ENCODE data around the gene TMEFF2. TPM values are rescaled to one million over a fixed set of nuclear protein-coding genes. Genes with fewer than 3 reads are reported as not detected.

TMEFF2 gene
- total RNA-seq, 1 donor from 2014 or later: 23.9 TPM

DNA sequence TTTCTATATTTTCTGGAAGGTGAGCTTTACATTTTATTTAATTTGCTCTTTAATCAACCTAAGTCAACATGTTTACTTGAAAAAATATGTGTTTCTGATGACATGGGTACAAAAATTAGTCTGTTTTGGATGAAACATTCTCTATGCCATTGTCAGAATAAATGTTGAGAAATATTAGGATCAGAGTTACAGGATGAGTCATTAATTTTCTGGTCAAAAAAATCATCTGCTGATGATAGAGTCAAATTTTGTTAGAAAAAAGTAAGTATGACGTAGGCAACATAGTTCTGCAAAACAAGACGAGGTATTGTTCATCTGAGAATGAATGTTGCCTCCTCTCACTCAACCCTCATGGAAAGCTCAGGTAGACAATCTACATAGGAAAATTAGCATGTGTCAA is 240.3 kb downstream of the TMEFF2 start:
- DNase-seq: no peak
- H3K36me3 Mint-ChIP-seq (ENCODE audit: unreplicated experiment): no peaks in the 10 kb centered on the region
- H3K9me3 Mint-ChIP-seq (ENCODE audit: unreplicated experiment): no peaks in the 10 kb centered on the region
- H3K27me3 Mint-ChIP-seq (ENCODE audit: unreplicated experiment): no peaks in the 10 kb centered on the region
- TF ChIP-seq CTCF (IDR thresholded peaks at IDR 0.05; ENCODE audit: partially characterized antibody, unreplicated experiment): no peak
- no peak overlapping the region for H3K4me3 Mint-ChIP-seq (ENCODE audit: unreplicated experiment)
- no peaks in the 10 kb centered on the region for H3K4me1 Mint-ChIP-seq (ENCODE audit: low read depth, unreplicated experiment)
- H3K27ac Mint-ChIP-seq (ENCODE audit: unreplicated experiment): no peak overlapping the region

GRCh38 chr2:191952515-191953270 is 242.0 kb downstream of the TMEFF2 start:
- Mint-ChIP-seq H3K9me3 (ENCODE audit: unreplicated experiment) (no peaks in the 10 kb centered on the region), H3K27me3 (ENCODE audit: unreplicated experiment) (no peaks in the 10 kb centered on the region), H3K27ac (ENCODE audit: unreplicated experiment) (no peak overlapping the region), H3K4me3 (ENCODE audit: unreplicated experiment) (no peak overlapping the region), H3K4me1 (ENCODE audit: low read depth, unreplicated experiment) (no peaks in the 10 kb centered on the region), H3K36me3 (ENCODE audit: unreplicated experiment) (no peaks in the 10 kb centered on the region)
- no peak for DNase-seq
- TF ChIP-seq CTCF (IDR thresholded peaks at IDR 0.05; ENCODE audit: partially characterized antibody, unreplicated experiment): no peak

- DNase-seq: no peak
- no peaks in the 10 kb centered on the region for H3K36me3 Mint-ChIP-seq (ENCODE audit: unreplicated experiment)
- no peaks in the 10 kb centered on the region for H3K27me3 Mint-ChIP-seq (ENCODE audit: unreplicated experiment)
- no peak overlapping the region for H3K27ac Mint-ChIP-seq (ENCODE audit: unreplicated experiment)
- H3K9me3 Mint-ChIP-seq (ENCODE audit: unreplicated experiment): no peaks in the 10 kb centered on the region
- no peaks in the 10 kb centered on the region for H3K4me1 Mint-ChIP-seq (ENCODE audit: low read depth, unreplicated experiment)
- no peak for TF ChIP-seq CTCF (IDR thresholded peaks at IDR 0.05; ENCODE audit: partially characterized antibody, unreplicated experiment)
- H3K4me3 Mint-ChIP-seq (ENCODE audit: unreplicated experiment): no peak overlapping the region
Observed at GRCh38 chr2:191951832-191952231, 242.9 kb downstream of the TMEFF2 start.

DNA sequence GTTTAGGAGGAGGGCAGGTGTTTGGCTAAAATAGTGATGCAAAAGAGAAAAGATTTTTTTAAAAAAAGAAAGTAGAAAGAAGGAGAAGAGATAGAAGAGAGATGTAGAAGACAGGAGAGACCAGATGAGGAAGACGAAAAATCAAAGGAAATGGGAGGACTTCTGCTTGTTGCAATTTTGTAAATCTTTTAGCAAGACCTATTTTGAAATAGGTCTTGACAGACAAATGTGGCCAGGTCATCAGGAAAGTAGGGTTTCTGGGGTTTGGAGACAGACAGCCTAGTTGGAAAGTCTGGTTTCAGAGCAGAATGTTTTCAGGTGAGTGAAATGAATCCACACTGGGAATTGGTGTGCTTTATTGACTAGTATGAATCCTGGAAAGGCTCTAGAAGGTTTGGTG is 243.4 kb downstream of the TMEFF2 start:
- Mint-ChIP-seq H3K36me3 (ENCODE audit: unreplicated experiment) (no peaks in the 10 kb centered on the region), H3K9me3 (ENCODE audit: unreplicated experiment) (no peaks in the 10 kb centered on the region), H3K27me3 (ENCODE audit: unreplicated experiment) (no peaks in the 10 kb centered on the region), H3K4me1 (ENCODE audit: low read depth, unreplicated experiment) (no peaks in the 10 kb centered on the region), H3K4me3 (ENCODE audit: unreplicated experiment) (no peak overlapping the region), H3K27ac (ENCODE audit: unreplicated experiment) (no peak overlapping the region)
- TF ChIP-seq CTCF (IDR thresholded peaks at IDR 0.05; ENCODE audit: partially characterized antibody, unreplicated experiment): no peak
- no peak for DNase-seq

DNA sequence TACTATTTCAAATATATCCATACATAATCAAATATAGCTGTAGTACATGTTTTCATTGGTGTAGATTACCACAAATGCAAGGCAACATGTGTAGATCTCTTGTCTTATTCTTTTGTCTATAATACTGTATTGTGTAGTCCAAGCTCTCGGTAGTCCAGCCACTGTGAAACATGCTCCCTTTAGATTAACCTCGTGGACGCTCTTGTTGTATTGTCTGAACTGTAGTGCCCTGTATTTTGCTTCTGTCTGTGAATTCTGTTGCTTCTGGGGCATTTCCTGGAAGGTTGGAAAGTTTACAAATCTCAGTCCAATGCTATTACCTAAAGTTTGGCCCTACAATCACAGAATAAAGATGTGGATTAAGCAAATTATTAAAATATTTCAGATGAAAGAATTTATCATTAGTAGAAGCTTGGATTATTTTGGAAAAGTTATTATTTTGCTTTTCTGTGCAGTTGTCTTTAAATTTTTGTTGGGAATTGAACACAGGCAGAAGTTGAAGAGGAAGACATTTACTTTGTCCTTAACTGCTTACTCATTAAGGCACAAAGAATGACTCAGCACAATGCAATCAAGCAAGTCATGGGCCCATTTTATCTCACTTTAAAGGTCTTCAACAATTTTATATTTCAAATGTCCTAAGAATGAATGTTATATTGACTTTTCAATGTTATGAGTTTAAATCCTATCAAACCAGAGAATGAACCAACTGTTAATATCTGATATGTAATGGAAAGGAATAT is 244.4 kb downstream of the TMEFF2 start:
- no peaks in the 10 kb centered on the region for H3K36me3 Mint-ChIP-seq (ENCODE audit: unreplicated experiment)
- H3K4me1 Mint-ChIP-seq (ENCODE audit: low read depth, unreplicated experiment): no peaks in the 10 kb centered on the region
- H3K9me3 Mint-ChIP-seq (ENCODE audit: unreplicated experiment): no peaks in the 10 kb centered on the region
- no peak for DNase-seq
- no peak overlapping the region for H3K4me3 Mint-ChIP-seq (ENCODE audit: unreplicated experiment)
- TF ChIP-seq CTCF (IDR thresholded peaks at IDR 0.05; ENCODE audit: partially characterized antibody, unreplicated experiment): no peak
- no peak overlapping the region for H3K27ac Mint-ChIP-seq (ENCODE audit: unreplicated experiment)
- H3K27me3 Mint-ChIP-seq (ENCODE audit: unreplicated experiment): no peaks in the 10 kb centered on the region

Data from glutamatergic neuron (in vitro differentiated cells).